Stimulated activated CD4-positive, alpha-beta T cell treated with anti-CD3 and anti-CD28 coated beads, Interleukin-1b, Interleukin-23, amount 100 ng/mL, for 48 hours (primary cell): ENCODE results near the gene EXOC4.

ENCODE experiments used
- DNase-seq: peaks from one replicate; pipeline ENCODE4 v3.0.0-alpha.2; 2020

Gene EXOC4

DNA sequence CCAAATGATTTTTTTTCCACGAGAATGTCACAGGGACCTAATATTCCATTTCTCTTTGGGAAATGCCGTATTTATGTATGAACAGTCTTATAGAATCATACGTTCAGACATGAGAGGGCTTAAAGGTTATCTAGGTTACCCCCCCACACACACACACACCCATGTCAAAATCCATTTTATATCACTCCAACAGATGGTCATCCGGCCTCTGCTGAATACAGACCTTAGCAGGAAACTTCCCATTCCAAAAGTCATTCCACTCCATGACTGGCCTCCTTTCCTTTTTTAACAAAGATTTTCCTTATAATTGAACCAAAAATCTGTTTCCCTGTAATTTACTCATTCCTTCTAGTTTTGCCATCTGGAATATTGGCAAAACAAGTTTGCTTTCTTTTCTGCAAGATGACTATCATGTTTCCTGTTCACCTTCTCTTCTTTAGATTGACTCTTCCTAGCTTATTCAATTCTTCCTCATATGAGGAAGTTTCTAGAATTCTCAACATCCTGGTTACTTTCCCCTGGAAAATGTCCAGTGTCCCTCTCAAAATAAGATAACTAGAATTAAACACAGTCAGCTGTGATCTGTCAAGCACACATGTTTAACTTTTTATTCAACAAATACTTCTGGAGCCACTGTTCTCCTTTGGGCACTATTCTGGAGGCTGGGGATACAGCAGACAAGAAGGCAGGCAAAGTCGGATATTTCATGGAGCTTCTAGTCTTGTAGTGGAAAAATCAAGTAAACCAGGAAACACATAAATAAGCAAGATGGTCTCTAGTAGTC, 597.8 kb downstream of the EXOC4 start:
- DNase-seq: no peak

DNA sequence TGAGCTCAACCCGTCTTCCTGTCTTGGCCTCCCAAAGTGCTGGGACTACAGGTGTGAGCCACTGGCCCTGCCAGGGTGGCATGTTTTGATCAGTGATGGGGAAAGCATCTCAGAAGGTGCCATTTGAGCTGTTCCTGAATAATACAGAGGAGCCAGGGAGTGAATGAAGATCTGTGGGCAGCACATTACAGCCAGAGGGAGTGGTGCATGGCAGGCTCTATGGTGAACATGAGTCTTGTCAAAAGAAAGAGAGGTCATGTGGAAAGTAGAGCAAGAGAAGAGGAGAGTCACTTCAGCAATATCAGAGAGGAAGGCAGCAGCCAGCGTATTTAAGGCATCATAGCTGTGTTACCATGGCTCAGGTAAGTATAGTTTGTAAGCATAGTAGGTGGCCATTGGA, 598.5 kb downstream of the EXOC4 start:
- DNase-seq: no peak

DNA sequence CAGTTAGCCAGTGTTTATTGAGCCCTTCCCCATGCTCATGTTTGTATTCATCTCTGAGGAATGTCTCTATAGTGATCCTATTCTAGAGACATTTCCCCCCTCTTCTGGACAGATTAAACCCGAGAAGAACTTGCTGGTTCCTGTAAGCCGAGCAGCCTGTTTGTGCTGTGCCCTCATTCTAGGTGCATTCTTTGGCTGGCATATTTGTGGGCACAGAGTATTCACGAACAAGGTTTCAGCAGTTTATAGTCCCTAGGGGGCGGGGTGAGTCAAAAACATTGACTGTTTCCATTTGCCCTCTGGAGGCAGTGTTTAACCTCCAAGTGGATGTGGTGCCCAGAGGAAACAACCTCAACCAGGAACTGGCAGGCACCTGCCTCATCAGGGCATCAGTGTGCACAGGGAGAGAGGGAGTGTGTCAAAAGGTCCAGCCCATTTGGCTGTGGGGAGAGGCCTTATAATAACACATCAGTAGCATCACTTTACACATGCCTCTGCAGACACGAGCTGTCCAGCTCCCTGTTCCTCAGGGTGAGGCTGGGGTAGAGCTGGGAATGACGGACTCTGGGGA, 600.9 kb downstream of the EXOC4 start:
- DNase-seq: peak; percentile 8

DNA sequence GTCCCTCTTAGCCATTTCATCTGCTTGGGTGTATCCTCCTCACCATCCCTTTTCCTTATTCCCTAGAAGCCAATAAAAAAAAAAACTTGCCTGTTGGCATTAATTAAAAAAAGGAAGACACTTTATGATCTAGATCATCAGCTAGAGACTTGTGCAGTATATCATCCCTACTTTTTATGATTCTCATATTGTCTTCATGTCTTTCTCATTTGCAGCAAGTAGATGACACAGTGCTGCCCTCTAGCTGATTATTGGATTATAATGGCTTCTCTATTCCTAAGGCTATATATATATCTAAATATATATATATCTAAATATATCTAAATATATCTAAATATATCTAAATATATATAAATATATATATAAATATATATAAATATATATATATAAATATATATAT, 601.9 kb downstream of the EXOC4 start:
- no peak for DNase-seq

DNA sequence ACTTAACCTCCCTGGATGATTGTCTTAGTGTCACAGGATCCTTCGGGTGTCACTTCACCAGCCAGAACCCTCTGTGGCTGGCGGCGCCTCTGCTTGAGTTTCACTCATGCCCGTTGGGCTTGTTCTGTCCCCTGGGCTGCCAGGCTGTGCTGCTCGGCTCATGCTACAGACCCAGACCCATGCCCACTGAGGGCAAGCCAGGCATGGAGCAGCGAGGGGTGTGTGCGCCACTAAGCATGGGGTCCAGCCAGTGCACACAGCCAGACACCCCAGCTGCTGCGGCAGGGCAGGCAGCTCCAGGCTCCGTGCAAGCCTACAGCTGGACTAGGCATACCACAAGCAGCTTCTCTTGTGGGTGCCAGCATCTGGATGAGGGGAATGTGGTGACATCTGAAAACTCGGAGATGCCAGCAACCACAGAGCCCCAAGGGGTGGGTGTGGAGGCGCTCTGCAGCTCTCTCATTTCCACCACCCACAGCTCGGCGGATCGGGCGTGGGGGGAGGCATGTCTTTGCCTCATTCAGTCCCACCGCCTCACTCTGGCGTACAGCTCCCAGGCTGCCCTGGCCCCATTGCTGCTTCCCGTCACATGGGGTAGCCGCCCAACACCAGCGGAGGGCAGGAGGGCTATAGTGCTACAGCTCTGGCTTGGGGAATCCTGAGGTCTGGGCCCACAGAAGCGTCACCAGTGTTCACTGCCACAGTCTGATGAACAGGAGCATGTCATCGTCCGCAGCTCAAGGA, 604.7 kb downstream of the EXOC4 start:
- DNase-seq: no peak

DNA sequence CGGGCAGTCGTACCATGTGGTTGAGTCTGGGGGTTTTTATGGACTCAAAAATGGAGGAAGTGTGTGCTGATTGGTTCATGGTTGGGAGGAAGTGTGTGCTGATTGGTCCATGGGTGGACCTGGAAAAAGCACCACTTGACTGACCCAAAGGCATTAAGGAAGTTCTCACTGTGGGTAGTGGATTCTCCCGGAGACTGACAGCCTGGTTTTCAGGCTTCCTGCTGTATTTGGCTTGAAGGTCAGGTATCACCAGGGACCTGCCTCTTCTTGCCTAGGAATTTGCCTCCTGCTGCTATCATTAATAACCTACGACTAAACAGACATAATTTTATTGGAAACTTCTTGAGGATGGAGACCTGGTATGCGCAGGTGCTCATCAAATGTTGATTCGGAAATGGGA, 605.4 kb downstream of the EXOC4 start:
- no peak for DNase-seq

DNA sequence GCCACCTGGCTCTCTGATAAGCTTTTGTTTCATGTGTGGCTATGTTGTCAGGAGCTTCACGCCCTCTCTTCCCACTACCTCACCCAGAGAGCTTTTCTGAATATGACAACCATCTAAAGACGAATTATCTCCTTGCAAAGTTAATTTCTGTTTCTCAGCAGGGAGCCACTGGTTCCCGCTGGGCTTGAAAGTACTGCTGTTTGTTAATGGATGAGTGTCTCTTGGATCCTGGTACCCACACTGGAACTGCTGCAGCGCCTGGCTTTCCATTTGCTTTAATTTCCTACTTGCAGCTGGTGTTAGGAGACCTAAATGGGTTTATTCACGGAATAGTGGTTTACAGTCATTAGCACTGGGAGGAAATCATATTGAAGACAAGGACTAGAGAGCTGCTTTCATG, 606.4 kb downstream of the EXOC4 start:
- no peak for DNase-seq

DNA sequence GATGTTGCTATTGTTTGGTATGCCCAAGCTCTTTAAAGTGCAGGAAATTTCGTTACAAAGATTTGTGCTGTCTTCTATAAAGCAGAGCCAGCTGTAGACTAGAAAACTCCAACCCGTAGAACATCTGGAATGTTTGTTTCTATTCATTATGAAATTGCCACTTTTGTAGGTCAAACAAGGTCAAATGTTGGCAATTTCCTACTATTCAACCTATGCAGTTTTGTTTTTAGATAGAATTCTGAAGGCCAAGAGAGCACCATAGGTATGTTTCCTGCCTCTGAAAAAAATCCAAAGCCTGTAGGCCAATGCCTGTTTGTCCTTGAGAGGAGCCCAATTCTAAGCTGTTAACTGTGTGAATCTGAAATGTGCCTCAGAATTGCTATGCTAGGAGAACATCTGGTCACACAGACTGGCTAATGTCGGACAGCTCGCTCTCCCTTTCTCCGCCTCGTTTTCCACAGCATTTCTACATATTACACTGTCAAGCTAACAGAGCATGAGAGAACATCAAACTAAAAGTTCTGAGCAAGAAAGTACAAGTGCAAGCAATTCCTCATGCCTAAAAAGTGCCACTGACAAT, 607.1 kb downstream of the EXOC4 start:
- no peak for DNase-seq

DNA sequence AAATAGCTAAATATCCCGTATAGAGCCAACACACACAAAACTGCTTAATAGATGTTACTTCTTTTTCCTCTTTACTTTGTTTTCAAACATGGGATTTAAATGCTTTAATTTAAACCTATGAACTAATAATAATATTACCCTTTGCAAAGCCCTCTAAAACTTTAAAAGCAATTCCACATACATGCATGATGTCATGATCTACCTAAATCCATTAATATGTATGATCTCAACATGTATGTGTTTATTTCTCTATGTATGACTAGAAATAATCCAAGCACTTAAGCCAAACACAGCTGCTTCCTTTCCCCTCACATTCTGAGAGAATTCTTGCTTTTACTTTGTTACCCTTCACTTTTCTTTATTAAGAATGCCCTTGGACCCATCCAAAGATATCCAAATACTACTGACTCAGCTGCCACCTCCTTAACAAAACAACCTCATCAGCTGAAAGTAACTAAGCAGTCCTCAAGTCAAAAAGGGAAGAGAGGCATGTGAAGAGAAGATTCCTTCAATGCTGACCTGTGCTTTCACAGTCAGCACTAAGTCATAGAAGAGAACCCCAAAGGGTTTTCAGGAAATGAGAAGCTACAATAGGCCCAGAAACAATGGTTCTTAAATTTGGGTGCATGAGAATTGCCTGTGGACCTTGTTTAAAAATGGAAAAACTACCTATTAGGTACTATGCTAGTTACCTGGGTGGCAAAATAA, 607.9 kb downstream of the EXOC4 start:
- DNase-seq: no peak

DNA sequence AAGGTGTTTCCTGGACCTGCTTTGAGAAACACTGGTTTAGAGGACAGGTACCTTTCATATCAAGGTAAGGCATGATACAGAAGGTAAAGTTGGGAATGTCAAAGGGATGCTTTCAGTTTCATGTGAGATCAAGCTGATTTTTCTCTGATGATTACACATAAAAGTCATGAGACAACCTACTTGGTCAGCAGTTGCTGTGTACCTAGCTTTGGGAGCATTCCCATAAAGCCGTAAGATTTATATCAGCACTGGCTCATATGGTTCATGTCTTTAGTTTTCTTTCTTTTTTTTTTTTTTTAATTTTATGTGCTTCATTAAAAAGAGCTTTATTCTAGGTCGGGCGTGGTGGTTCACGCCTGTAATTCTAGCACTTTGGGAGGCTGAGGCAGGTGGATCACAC, 609.0 kb downstream of the EXOC4 start:
- DNase-seq: no peak

DNA sequence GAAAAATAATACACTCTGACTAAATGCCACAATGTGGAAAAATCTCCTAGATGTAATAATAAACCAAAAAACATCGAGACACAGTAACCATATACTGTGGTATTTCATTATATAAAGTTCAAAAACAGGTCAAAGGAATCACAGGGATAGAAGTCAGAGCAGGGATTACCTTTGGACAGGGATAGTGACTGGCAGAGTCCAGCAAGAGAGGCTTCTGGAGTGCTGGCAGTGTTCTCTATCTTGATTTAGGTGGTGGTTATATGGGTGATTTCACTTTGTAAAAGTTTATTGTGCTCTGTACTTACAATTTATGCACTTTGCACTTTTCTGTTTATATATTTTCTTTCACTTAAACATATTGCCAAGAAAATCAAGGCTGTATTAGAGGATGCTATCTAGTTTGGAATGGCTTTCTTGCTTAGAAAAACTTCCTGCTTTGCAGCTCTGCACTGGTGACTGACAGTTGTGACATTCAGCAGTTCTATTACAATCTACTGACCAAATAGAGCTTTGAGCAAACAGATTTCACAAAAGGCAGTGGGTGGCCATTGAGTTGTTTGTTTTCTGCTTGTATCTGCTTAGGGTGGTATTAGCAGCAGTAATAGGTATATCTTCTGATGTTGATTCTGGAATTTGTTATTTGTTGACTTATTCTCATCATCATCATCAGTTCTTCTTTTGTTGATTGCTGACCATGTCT, 610.6 kb downstream of the EXOC4 start:
- DNase-seq: no peak

DNA sequence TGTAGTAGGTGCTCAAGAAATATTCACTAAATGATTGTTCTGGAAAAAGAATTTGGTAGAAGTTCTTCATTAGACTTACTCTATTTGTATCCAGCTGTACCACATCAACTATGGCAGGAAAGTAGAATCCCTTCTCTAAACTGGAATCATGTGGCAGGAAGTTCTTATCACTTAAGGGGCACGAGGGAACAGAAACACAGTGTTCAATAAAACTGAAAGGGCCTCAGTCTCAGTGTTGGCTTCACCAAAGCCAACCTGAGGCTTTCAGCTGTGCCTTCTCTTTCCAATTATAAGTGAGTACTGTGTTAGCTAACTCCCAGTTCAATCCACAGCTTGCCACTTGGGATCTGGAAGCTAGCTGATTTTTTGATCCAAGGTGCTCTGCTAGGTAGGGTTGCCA, 616.7 kb downstream of the EXOC4 start:
- no peak for DNase-seq

DNA sequence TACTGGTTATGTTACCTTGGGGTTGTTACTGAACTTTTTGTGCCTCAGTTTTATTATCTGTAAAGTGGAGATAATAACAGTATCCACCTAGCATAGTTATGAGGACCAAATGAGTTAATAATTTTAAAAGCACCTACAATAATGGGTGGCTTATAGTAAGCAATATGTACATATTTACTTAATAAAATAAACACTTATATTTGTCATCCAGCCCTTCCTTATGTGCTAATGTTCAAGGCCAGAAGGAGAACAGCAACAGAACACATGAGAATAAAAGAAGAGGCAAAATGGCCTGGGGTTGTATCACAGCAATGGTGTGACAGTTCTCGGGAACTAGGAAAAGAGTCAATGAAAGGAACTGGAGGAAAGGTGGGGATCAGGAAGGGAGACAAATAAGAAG, 618.9 kb downstream of the EXOC4 start:
- DNase-seq: no peak

DNA sequence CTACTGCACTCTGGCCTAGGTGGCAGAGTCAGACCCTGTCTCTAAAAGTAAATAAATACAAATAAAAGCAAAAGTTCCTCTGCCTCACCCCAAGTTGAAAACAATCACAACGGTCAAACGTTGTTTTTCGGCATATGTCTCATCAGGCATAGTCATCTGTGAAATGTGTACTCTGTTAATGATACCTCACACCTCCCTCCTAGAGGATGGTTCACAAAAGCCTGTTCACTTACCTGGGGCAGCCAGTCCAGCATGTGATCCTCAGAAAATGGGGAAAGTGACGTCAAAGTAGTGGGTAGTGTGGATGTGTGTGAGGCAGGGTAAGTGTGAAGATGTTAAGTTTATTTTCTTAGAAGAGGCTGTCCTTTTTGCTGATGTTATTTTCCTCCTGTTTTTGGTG, 620.3 kb downstream of the EXOC4 start:
- DNase-seq: no peak

DNA sequence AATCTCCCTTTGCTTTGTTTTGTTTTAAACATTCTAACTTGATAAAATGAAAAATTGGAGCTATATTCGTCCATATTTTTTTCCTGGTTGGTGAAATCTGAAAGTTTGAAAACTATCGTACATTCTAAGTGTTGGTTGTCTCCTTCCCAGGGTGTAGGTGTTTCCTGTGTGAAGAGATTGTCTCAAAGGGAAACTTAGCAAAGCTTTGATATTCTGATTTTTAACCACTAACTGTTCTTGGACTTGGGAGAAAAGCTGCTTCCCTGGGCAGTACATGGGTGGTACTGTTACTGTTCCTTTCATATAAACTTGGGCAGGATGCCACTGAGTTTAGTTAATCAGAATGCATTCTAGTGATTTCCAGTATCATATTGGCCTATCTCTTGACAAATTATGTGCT, 620.8 kb downstream of the EXOC4 start:
- DNase-seq: no peak

DNA sequence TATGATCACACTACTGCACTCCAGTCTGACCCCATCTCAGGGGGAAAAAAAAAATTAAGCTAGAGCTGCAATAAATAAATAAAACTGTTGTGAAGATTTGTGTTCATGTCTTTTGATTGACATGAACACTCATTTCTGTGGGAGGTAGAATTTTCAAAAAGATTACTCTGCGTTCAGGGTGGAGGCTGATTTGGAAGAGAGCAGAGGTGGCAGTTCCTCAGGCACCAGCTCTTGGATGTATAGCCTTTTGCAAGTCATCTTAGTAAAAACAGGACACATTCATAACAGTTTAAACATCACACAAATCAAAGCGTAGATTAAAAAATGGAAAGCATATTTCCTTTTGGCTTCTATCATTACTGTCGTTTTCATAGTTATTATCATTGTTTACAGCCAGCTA, 630.7 kb downstream of the EXOC4 start:
- DNase-seq: no peak

DNA sequence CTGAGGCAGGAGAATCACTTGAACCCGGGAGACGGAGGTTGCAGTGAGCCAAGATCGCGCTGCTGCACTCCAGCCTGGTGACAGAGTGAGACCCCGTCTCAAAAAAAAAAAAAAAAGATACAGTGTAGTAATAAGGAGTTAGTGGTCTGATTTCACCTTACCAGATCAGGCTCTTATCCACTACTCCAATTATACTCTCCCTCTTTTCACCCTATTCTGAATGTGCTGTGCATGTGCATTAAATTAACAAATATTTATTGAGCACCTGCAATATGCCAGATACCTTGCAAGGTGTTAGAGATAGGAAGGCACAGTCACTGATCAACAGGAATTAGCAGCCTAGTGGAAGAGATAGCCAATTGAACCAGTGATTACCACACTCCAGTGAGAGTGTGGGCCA, 632.3 kb downstream of the EXOC4 start:
- no peak for DNase-seq

DNA sequence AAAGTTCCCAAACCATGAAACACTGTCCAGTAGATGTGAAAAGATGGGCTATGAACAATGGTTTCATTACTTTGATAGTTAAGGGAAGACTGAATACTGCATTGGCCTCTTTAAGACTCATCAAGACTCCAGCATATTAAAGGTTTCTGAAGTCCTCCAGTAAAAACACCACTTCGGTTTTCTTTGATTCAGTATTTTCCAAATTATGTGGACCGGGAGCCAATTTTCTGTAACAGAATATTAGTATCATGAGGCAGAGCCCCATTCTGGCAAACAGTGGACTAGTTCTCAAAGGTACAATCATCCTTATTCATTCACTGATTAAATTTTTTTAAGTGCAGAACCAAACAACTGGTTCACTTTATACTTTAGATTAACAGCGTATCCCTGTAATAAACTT, 633.2 kb downstream of the EXOC4 start:
- DNase-seq: no peak

DNA sequence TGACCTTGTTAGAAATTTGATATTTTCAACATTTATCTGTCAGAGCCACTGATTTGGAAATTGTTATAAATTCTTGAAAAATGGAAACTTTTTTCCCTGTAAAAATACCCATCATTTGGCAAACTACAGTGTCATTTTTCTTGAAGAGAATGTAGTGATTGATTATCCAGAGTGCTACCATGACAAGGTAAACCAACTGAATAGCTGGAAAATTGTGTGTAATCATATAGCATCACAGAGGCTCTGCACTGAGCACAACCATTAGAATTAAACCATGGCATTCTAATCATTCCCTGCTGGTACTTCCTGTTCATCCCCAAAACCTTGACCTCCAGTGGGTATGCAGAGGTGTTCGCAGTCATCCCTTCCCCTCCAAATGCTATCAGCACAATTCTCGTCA, 633.9 kb downstream of the EXOC4 start:
- no peak for DNase-seq

DNA sequence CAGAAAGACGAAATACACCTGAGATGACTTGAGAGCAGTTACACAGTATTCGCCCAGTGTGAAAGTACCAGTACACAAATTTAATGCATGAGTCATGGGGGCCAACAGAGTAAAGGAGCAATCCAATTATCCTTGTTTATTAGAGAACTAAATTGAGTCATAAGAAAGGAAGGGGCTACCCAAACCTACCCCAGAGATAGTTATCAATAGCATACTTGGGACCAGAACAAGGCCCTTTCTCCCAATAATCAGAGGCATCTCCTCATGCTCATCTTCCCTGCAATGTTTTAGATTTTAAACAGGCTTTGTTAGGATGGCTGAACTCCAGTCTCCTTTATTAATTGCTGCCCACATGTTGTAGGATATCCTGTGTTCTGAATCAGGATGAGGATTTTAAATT, 634.6 kb downstream of the EXOC4 start:
- no peak for DNase-seq

DNA sequence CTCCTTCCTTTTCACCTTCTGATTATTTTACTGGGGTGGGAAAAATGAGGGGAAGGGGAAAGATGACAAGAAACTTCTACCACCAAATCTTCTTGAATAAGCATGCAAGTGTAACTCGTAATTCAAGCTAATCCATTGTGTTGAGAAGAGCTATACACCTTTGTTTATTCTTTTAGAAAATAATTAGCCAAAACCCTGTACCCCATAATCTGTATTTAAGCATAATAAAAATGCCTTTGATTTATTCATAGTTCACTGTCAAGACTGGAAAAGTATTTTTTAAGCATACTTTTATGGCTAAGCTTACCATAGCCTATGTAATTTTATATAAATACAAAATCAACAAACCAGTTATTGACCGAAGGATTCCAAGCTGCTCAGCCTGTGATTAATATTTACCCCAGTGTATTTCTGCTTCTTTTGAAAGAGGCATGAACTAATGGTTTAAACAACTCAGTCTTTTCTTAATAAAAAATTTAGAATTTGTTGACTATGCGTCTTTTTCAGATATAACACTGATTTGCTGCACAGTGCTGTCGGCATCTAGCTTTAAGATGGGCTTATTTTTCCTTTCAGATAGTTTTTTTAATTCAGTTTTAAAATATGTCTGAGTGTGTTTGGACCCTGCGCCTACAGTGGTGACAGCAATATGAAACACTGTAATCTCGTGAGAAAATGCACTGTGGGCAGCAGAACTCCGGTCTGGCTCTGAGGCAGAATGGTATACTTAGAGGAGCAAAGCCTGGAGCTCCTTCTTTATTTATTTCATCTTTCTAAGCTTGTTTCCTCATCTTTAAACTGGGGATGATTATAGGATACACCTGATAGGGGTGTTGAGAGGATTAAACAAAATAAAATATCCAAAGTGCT, 635.4 kb downstream of the EXOC4 start:
- no peak for DNase-seq

DNA sequence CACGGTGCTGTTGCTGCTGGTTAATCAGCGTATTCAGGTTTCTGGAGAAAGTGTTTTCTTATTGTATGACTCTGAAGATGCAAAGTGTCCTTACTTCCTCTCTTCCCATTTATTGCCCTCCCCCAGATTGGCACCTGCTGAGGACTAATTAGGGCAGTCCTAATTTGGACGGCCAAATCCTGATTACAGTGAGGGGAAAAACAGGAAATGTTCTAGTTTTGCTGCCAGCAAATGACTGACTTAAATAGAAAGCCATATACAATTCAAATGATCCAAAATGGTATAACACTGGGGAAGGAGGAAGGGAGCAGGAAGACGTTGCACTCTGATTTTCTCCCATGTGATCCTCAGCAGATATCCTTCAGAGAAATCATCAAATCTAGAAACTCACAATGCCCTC, 651.9 kb downstream of the EXOC4 start:
- DNase-seq: no peak
